Ishikawa (cell line): ENCODE data around the gene CHST9.

Experiments
- CEBPB ChIP-seq: IDR thresholded peaks from 2 replicates; pipeline ENCODE4 v1.6.1; 2012
- EGR1 ChIP-seq: IDR thresholded peaks from 2 replicates; pipeline ENCODE4 v1.6.1; 2012
- MAX ChIP-seq: IDR thresholded peaks from 2 replicates; pipeline ENCODE4 v1.6.1; 2012
- NFIC ChIP-seq: IDR thresholded peaks from 2 replicates; pipeline ENCODE4 v1.6.1; 2012
- RAD21 ChIP-seq: IDR thresholded peaks from 2 replicates; pipeline ENCODE4 v1.6.1; 2012; ENCODE audit warnings: low read depth
- YY1 ChIP-seq: IDR thresholded peaks from 2 replicates; pipeline ENCODE4 v1.6.1; 2012; ENCODE audit warnings: low read depth
- ZBTB7A ChIP-seq: IDR thresholded peaks from 2 replicates; pipeline ENCODE4 v1.6.1; 2012; ENCODE audit warnings: low read depth
- TF ChIP-seq, protein P1 (sequence below): IDR thresholded peaks from 2 replicates; pipeline ENCODE4 v1.6.1; 2012; ENCODE audit warnings: low read depth, mild to moderate bottlenecking
- TF ChIP-seq, protein P2 (sequence below): IDR thresholded peaks from 2 replicates; pipeline ENCODE4 v1.6.1; 2012

DNA sequence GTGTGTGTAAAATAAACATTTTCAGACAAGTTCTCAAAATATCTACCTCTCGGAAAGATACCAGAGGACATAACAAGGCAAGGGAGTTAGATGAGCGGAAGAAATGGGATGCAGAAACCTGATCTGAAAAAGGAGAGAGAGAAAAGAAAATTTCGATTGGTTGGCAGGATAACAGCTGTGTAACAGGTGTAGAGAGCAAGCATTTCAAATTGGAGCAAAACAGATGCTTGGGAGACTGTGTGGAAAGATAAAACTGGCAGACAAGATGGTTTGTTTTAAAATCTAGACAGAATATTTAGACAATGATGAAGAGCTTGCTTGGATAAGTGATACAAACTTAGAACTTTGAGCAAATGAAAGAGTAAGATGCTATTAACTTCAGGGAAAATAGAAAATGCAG is 20.2 kb downstream of the CHST9 start:
- no peak for TF ChIP-seq YY1
- no peak for TF ChIP-seq EGR1
- TF ChIP-seq NFIC = no peak
- TF ChIP-seq, protein P1, sequence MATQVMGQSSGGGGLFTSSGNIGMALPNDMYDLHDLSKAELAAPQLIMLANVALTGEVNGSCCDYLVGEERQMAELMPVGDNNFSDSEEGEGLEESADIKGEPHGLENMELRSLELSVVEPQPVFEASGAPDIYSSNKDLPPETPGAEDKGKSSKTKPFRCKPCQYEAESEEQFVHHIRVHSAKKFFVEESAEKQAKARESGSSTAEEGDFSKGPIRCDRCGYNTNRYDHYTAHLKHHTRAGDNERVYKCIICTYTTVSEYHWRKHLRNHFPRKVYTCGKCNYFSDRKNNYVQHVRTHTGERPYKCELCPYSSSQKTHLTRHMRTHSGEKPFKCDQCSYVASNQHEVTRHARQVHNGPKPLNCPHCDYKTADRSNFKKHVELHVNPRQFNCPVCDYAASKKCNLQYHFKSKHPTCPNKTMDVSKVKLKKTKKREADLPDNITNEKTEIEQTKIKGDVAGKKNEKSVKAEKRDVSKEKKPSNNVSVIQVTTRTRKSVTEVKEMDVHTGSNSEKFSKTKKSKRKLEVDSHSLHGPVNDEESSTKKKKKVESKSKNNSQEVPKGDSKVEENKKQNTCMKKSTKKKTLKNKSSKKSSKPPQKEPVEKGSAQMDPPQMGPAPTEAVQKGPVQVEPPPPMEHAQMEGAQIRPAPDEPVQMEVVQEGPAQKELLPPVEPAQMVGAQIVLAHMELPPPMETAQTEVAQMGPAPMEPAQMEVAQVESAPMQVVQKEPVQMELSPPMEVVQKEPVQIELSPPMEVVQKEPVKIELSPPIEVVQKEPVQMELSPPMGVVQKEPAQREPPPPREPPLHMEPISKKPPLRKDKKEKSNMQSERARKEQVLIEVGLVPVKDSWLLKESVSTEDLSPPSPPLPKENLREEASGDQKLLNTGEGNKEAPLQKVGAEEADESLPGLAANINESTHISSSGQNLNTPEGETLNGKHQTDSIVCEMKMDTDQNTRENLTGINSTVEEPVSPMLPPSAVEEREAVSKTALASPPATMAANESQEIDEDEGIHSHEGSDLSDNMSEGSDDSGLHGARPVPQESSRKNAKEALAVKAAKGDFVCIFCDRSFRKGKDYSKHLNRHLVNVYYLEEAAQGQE = no peak
- TF ChIP-seq MAX = no peak
- TF ChIP-seq, protein P2, sequence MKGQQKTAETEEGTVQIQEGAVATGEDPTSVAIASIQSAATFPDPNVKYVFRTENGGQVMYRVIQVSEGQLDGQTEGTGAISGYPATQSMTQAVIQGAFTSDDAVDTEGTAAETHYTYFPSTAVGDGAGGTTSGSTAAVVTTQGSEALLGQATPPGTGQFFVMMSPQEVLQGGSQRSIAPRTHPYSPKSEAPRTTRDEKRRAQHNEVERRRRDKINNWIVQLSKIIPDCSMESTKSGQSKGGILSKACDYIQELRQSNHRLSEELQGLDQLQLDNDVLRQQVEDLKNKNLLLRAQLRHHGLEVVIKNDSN = no peak
- no peak for TF ChIP-seq CEBPB
- TF ChIP-seq RAD21 = no peak
- TF ChIP-seq ZBTB7A = no peak
